Kidney (tissue), 14 donors: ENCODE measurements around the gene FCHO1. TPM values are rescaled to one million over a fixed set of nuclear protein-coding genes. Genes with fewer than 3 reads are reported as not detected.

Experiments
- DNase-seq, 5 donors: peaks; one replicate each; pipeline ENCODE4 v3.0.0-alpha.2; 2013 to 2020
- FAIRE-seq: peaks from 2 replicates; lab custom pipeline; 2012; peaks lifted over from hg19 to GRCh38; lab: Jason Lieb, UNC
- H3K27ac ChIP-seq, 2 donors: one replicate each; pipeline ENCODE4 v1.7.0; 2013; ENCODE audit warnings: low read depth in 2 of 2, low read length in 2 of 2, inconsistent platforms in 1 of 2
- H3K27me3 ChIP-seq: one replicate; pipeline ENCODE4 v1.7.1; 2013; ENCODE audit warnings: low read length, inconsistent platforms; ENCODE audit not compliant: control insufficient read depth, insufficient read depth
- H3K36me3 ChIP-seq, 3 donors: one replicate each; pipeline versions ENCODE4 v1.7.0 to v1.7.1; 2013; ENCODE audit warnings: low read length in 3 of 3, control low read depth in 1 of 3, inconsistent platforms in 1 of 3; ENCODE audit not compliant: insufficient read depth in 3 of 3, control insufficient read depth in 2 of 3
- H3K4me1 ChIP-seq, 3 donors: one replicate each; pipeline versions ENCODE4 v1.7.0 to v1.7.1; 2013; ENCODE audit warnings: low read length in 3 of 3, inconsistent platforms in 1 of 3, low read depth in 1 of 3; ENCODE audit not compliant: control insufficient read depth in 2 of 3, insufficient read depth in 2 of 3
- H3K4me3 ChIP-seq, 3 donors: one replicate each; pipeline versions ENCODE4 v1.7.0 to v1.8.1; 2013; ENCODE audit warnings: low read length in 3 of 3, control low read depth in 1 of 3, inconsistent platforms in 1 of 3
- H3K9ac ChIP-seq, 3 donors: one replicate each; pipeline versions ENCODE4 v1.7.0 to v1.7.1; 2013; ENCODE audit warnings: low read length in 3 of 3, control low read depth in 1 of 3, inconsistent platforms in 1 of 3
- H3K9me3 ChIP-seq, 3 donors: one replicate each; pipeline versions ENCODE4 v1.7.0 to v1.7.1; 2013; ENCODE audit warnings: low read length in 3 of 3, control low read depth in 1 of 3, inconsistent platforms in 1 of 3; ENCODE audit not compliant: control insufficient read depth in 2 of 3, insufficient read depth in 1 of 3
- intact Hi-C: fragments of 100-400 bp; cut with DNase I; formaldehyde crosslinking; loops from one replicate; pipeline ENCODE4 v1.11.1; 2022
- polyA plus RNA-seq: library from polyadenylated mRNA; stranded (reverse); fragments of 350-450 nt; fragmentation: Illumina TruSeq; extraction: RNeasy Lipid Tissue Mini Kit (QIAGEN cat#74804); gene quantifications from one replicate; pipeline ENCODE4 v1.2.3, GENCODE V29; 2014; ENCODE audit warnings: low read depth, low replicate concordance; ENCODE audit not compliant: insufficient read depth
- total RNA-seq: library from RNA; stranded (reverse); fragmentation: NEBNext Ultra II Directional; extraction: Animal tissue kit (Norgen Biotek cat#: 25700); gene quantifications from one replicate; pipeline ENCODE4 v1.2.1, GENCODE V29; 2021
- TF ChIP-seq, protein P1 (sequence below): IDR thresholded peaks from 3 replicates; pipeline ENCODE4 v1.5.1; 2012; ENCODE audit warnings: mild to moderate bottlenecking, moderate library complexity, borderline replicate concordance; ENCODE audit not compliant: insufficient read depth; ENCODE audit errors: extremely low read depth
- donor health status: control.
- donor health status: control.
- donor health status: control.
- donor health status: control.
- donor health status: control.
- donor health status: DM: yes; HTN: yes; CAD: no.
- donor health status: Normal renal cell carcinoma (clear cell type).

The FCHO1 gene
- total and polyA plus RNA-seq, 2 donors from 2014 or later = 0.52 to 5.9 TPM

DNA sequence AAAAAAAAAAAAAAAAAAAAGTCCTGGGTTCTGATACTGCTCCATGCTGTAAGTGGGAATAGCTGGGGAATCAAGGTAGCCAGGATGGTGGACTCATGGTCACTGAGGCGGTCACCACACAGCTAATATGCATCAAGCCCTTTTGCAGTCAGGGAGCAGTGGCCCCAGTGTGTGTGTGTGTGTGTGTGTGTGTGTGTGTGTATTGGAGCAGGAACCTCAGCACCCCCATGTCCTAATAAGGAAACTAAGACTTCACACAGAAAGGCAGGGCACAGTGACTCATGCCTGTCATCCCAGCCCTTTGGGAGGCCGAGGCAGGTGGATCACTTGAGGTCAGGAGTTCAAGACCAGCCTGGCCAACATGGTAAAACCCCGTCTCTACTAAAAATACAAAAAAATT, 55.7 kb downstream of the FCHO1 start:
- no peaks in the 10 kb centered on the region for H3K4me1 ChIP-seq
- H3K4me3 ChIP-seq = no peak overlapping the region
- DNase-seq = no peak
- TF ChIP-seq, protein P1, sequence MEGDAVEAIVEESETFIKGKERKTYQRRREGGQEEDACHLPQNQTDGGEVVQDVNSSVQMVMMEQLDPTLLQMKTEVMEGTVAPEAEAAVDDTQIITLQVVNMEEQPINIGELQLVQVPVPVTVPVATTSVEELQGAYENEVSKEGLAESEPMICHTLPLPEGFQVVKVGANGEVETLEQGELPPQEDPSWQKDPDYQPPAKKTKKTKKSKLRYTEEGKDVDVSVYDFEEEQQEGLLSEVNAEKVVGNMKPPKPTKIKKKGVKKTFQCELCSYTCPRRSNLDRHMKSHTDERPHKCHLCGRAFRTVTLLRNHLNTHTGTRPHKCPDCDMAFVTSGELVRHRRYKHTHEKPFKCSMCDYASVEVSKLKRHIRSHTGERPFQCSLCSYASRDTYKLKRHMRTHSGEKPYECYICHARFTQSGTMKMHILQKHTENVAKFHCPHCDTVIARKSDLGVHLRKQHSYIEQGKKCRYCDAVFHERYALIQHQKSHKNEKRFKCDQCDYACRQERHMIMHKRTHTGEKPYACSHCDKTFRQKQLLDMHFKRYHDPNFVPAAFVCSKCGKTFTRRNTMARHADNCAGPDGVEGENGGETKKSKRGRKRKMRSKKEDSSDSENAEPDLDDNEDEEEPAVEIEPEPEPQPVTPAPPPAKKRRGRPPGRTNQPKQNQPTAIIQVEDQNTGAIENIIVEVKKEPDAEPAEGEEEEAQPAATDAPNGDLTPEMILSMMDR = no peak
- intact Hi-C loops = no loop called here
- no peak for FAIRE-seq
- H3K9ac ChIP-seq = no peak overlapping the region
- peaks cover 0 to 4% (median 0%) of the 10 kb centered on the region in 3 donors for H3K9me3 ChIP-seq
- no peaks in the 10 kb centered on the region for H3K36me3 ChIP-seq
- H3K27me3 ChIP-seq = no peaks in the 10 kb centered on the region
- no peak overlapping the region for H3K27ac ChIP-seq

- FAIRE-seq (no peak), DNase-seq (no peak)
- H3K9me3 ChIP-seq = peaks cover 0 to 4% (median 0%) of the 10 kb centered on the region in 3 donors
Measured at GRCh38 chr19:17807731-17808316, 56.5 kb downstream of the FCHO1 start.

DNA sequence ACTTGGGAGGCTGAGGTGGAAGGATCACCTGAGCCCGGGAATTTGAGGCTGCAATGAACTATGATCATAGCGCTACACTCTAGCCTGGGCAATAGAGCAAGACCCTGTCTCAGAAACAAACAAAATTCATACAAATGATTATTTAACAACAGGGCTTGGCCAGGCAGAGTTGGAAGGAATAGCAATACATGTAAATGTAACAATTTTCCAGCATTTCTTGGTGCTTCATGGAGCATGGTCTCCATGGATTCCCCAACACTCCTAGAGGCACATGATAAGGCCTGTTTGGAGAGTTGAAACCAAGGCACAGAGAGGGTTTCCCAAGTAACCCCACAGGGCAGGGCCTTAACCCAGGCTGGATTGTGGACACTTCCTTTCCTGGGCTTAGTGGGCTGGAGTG, 59.8 kb downstream of the FCHO1 start:
- DNase-seq (no peak), FAIRE-seq (no peak)
- no peak overlapping the region for H3K27ac ChIP-seq
- TF ChIP-seq, protein P1 = no peak
- H3K4me1 ChIP-seq = no peaks in the 10 kb centered on the region
- H3K27me3 ChIP-seq = no peaks in the 10 kb centered on the region
- peaks cover 0 to 4% (median 0%) of the 10 kb centered on the region in 3 donors for H3K9me3 ChIP-seq
- intact Hi-C loops = no loop called here
- H3K4me3 ChIP-seq = no peak overlapping the region
- no peaks in the 10 kb centered on the region for H3K36me3 ChIP-seq
- no peak overlapping the region for H3K9ac ChIP-seq

More at GRCh38 chr19:17807731-17808316, 56.5 kb downstream of the FCHO1 start:
- Histone ChIP-seq H3K27me3 (no peaks in the 10 kb centered on the region), H3K4me3 (no peak overlapping the region), H3K9ac (no peak overlapping the region), H3K4me1 (no peaks in the 10 kb centered on the region), H3K27ac (no peak overlapping the region), H3K36me3 (no peaks in the 10 kb centered on the region)
- intact Hi-C loops = no loop called here
- TF ChIP-seq, protein P1 = no peak
